ENCODE measurements around the gene WASL.

- TF ChIP-seq GATA3 (IDR thresholded peaks at IDR 0.05; ENCODE audit: low read depth, low read length), result no peak
- no peak for TF ChIP-seq GATA2 (IDR thresholded peaks at IDR 0.05; ENCODE audit: low read depth, low read length)
Measured at GRCh38 chr7:123744416-123744815, 4.4 kb downstream of the WASL start.
